ENCODE results near the gene CNOT1.
"Not testable (repeated sequence)": the region's sequence is repeated elsewhere in the genome, so short reads cannot be mapped to it uniquely, and the experiment has no call there.

CNOT1 gene

DNA sequence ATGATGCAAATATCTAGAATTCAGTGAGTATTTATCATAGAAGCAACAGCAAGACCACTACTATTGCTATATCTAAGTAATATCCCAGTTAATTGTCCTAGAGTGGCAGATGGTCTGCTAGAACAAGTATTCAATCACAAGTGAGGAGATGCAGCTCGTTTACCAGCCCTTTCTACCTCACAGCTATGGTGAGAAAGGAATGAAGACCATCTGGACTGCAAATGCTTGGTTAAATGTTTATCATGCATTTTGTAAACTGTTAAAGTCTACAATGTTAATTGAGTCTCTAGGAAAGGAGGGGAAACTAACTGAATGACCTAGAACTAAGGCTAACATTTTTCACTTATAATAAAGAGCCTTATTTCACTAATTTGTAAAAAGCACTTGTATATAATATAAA lies 52.5 kb downstream of the CNOT1 start:
- no peak for DNase-seq

DNA sequence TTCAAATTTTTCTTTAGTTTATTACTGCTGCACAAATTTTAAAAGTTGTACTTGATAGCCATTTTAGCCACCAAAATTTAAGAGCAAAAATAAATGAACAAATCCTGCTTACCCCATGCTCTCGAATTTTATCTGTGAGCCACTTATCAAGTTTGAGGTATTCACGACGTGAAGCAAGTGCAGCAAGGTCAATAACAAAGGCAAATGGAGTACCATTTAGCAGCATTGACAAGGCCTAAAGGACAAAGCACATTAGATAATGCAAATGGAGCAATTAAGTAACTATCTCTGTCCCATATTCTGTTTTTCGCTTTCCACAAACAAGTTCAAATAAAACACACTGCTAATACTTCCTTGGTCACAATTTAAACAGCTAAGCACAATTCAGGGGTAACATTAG lies 54.7 kb downstream of the CNOT1 start:
- no peak for DNase-seq

DNA sequence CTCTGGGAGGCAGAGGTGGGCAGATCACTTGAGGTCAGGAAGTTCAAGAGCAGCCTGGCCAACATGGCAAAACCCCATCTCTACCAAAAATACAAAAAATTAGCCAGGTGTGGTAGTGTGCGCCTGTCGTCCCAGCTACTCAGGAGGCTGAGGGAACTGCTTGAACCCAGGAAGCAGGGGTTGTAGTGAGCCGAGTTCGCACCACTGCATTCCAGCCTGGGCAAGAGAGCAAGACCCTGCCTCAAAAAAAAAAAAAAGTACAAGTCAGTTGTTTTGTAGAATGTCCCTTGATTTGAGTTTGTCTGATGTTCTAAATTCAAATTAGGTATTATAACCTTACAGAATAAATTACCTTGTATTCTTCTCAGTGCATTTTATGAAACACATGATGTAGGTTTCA lies 63.9 kb downstream of the CNOT1 start:
- DNase-seq, result not testable (repeated sequence)

DNA sequence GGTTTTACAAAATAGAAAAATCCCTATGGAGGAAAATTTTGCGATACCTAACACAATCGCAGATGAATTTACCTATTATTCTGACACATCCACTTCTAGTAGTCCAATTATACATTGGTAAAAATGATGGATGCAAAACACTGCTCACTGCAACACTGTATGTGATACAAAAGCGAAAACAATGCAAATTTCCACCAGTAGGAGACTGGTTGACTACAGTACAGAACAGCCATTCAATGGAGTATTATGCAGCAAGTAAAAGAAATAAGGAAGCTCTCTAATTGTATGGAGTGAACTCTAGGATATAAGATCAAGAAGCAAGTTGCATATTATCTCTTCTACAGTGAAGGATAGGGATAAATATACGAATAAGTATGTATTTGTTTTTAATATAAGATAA lies 65.9 kb downstream of the CNOT1 start:
- no peak for DNase-seq

DNA sequence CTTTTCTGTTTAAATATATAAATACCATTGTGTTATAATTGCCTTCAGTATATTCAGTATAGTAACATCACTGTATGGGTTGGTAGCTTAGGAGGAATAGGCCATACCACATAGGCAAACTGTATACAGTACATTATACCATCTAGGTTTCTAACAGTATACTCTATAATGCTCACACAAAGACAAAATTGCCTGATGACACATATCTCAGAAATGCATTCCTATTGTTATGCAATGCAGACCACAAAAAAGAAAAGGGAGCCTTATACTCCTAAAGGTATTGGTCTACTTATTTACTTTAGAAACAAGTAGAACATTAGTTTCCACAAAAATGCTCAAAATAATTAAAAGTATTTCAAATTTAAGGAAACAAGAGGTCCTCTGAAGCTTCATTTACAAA lies 66.4 kb downstream of the CNOT1 start:
- DNase-seq, result no peak

DNA sequence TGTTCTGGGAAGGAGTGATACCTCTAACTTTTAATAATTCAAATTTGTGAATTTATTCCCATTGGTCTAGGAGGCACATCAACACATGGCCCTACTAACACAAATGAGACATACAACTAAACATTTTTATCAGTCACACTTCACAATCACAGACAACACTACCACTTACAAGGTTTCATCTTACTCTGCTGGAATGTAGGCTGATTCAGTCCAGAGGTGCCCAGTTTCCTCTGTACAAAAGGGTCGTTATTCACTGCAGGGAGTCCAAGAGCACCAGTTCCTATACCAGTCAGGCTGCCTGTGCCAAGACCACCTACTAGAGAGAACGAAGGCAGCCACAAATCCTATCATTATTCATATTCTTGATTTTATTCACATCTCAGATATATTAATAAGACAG lies 72.9 kb downstream of the CNOT1 start:
- DNase-seq, result no peak

DNA sequence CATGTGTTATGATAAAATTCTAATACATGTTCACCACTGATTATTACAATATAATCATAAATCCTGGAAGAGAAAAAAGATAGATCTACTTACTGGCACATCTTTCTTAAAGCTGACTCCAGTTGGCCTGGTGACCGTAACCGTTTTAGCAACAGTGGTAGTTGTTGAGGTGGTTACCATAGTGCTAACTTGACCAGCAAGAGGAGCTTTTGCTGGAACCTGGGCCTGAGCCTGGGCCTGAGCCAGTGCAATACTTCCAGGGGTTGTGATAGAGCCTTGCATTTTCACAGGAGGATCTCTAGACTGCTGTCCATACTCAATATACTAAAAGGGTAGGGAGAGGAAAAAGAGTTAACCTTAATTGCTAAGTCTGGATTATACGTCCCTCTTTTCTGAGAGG lies 78.1 kb downstream of the CNOT1 start:
- DNase-seq, result no peak

DNA sequence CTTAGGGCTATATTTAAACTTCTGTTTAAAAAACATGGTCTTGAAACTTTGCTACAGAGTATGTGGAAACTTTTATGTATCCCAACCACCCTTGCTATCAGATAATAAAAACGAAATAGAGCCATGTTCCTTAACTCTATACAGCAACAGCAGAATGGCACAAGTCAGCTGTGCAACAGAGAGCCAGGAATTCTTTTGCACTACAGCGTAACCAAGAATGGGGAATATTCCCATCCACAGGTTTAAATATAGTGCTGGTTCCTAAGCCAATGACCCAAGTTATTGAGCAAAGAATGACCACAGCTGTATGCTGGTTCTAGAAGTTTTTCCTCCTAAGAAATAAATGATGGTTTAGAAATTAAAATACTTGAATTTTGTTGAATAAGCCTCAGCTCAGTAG lies 81.2 kb downstream of the CNOT1 start:
- no peak for DNase-seq

DNA sequence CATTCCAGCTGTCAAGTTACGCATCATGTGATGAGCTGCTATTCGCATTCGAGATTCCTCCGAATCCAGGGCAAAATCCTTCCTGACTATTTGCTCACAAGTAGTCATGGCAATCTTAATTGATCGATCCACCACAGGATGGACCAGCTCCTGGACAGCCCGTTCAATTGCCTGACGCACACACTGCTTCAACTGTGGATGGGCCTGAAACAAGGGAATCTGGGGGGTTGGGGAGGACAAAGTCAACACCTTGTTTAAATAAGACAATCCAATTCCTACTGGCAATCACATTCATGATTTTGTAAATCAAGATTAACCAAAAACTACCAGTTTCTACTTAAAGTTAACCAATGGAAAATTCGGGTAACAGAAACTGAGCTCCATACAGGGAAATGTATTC lies 85.9 kb downstream of the CNOT1 start:
- no peak for DNase-seq

DNA sequence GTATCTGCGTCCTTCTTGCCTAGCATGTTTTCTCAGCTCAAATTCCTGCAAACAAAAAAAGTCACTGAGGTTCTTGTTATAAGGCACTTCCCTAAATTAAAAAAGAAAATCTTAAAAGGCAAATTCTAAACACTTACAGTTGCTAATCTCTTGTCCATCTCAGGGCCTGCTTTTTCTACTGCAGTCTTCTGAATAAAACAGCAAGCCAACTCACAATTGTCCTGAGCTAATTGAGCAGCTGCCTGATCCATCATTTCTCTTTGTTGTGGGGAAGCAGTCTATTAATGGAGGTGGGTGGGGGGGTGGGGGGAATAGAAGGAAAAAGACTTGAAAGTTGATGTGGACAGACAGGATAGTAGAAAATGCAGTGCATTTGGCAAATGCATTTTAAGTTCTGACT lies 87.3 kb downstream of the CNOT1 start:
- no peak for DNase-seq

DNA sequence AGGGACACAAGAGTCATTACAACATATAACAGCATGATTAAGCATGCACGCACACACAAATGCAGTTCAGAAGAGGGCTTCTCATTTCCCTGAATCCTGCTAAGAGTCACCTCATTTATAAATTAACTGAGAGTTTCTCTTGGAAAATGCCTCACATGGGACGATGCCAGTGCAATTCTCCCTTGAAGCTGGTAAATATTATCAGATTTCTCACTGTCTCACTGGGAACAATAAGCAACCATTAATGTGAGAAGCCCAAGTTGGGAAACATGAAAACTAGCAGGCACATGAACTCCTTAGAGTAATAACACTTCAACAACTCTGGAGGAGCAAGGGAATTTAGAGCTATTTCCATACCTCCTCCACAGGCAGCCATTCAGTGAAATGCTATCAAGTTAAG lies 87.9 kb downstream of the CNOT1 start:
- DNase-seq, result no peak

DNA sequence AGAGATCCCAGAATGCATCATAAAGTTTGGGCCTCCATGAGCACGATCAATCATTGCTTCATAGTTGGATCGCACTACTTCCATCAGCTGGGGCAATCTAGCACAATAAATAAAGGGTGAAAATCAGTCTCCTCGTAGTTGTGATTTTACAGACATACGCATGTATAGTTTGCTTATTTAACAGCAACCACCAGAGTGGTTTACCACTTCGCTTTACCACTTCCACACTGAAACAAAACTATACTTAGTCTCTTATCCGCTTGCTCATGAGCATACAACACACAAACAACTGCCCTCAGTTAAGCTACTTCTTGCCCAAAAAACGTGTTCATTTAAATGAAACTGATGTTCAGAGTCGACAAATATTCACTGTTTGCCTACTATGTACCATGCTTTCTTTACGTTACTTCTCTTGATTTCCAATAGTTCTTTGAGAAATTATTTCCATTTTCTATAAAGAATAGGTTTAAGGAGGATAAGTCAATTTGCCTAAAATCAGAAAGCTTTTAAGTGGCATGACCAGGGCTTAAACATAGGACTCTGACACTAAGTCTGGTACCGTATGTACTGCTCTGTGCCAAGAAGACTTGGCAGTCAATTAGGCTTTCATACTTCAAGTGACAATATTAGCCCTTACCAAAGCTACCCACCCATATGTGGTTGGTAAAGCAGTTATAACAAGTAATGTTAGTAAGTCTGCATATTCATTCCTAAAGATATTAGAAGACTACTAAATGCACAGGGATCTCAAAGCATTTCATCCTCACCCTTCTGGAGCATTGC lies 92.3 kb downstream of the CNOT1 start:
- no peak for DNase-seq

DNA sequence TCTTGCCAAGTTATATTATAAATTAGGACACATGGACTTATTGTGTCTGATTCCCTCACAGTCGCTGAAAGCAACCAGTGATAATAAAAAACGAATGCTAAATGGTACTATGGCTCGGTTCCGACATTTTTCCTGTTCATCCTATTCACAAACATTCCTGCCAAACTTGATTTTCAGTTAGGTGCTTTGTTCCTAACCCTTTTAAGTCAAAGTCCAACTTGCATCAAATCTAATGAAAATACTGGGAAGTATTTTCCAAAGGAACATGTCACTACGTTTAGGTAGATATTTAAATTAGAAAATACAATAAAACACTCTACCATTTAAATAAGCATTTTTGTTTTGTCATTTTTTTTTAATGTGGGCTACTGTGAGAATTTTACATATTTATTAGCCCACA lies 93.3 kb downstream of the CNOT1 start:
- DNase-seq, result no peak

DNA sequence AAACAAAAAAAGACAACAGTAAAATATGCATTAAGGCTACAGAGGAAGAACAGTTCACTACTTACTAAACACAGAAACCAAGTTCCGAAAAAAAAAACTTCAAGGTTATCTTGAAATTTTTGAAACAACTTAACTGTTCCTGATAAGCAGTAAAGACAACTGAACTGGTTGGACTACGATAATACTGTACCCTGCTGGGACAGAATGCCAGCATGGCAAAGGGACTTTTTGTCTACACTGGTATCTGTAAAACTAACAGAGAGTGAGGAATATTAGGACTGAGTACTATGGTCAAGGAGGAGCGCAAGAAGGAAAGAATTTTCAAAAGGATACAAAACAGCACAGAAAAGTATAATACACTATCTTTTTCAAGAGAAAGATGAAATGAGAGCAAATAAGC lies 94.5 kb downstream of the CNOT1 start:
- no peak for DNase-seq

DNA sequence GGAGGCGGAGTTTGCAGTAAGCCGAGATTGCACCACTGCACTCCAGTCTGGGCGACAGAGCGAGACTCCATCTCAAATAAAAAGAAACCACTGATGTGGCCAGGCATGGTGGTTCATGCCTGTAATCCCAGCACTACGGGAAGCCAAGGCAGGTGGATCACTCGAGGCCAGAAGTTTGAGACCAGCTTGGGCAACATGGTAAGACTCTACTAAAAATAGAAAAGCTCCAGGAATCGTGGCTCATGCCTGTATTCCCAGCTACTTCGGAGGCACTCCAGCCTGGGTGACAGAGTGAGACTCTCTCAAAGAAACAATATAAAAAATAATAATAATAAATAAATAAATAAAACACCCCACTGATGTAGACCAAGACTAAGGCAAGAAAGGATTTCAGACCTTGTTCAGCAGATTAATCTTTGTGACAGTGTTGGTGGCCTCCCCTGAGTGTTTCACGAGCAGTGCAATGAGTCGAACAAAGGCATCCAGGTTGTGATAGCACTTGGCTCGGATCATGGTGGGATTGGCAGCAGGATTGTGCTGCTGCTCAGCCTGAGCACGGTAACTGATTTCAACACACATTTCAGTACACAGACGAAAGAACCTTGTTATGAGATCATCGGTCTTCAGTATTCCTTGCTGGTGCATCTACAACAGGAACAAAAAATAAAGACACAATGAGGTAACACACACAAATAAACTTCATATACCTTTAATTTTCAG lies 95.7 kb downstream of the CNOT1 start:
- no peak for DNase-seq

DNA sequence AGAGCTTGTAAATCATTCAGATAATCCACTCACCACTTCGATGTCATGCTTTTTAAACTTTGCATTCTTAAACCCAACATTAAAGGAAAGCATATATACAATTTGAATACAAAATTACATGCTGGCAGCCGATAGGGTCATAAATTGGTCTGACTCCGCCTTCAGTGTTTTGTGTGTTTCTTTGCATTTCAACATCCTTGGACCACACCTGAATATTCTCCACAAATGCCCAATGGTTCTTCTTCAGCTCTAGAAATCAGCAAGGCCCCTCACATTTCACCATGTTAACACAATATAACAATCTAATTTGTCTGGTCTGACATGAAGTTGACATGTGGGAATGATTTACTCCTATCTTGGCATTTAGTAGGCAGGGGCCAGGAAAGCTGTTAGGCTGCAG lies 97.2 kb downstream of the CNOT1 start:
- DNase-seq, result no peak

DNA sequence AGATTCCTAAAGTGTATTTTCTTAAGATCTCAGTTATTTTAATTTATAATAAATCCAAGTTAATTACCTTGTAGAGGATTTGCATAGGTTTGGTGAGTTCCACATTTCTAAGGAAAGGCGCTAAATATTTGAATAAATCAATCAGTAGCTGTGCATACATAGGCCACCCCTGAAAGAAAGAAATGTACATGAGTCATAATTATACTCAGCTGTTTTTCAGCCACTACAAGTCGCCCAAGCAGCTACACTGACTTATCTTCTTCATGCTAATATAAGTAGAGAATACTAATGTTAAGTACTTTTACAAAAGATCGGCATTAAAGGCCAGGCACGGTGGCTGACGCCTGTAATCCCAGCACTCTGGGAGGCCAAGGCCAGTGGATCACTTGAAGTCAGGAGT lies 99.4 kb downstream of the CNOT1 start:
- no peak for DNase-seq

DNA sequence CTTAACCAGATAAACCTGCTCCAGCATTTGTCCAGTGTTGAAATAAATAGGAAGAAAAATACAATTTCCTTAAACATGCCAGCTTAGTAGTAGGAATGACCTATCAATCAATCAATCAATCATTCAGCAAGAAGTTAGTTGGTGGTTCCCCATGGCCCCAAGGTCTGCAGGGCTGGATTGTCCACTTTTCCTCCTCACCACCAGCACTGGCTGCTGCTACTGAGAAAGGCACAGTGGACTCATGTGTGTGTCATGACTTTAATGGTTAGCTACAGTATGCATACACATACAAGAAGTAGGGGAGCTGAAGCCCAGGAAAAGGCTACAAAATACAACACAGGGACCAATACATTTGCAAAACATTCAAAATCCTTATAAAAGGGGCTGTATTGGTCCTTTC lies 109.9 kb downstream of the CNOT1 start:
- no peak for DNase-seq

DNA sequence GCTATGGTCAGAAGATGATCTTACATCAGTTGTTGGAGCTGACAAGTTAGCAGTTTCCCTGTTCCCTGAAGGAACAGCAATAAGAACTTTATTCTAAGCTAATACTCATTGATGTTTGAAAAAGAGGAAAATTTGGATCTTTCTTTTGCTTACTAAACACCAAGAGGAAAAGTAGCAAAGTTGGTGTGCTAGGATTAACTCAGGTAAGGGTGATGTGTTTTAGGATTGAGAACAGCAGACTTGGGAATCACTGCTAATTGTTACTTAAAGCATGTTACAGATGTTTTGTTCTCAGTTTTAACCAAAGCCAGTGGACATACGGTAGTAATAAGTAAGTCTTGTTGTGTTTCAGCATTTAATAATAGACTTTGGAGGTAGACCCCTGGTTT lies 110.7 kb downstream of the CNOT1 start:
- no peak for DNase-seq

DNA sequence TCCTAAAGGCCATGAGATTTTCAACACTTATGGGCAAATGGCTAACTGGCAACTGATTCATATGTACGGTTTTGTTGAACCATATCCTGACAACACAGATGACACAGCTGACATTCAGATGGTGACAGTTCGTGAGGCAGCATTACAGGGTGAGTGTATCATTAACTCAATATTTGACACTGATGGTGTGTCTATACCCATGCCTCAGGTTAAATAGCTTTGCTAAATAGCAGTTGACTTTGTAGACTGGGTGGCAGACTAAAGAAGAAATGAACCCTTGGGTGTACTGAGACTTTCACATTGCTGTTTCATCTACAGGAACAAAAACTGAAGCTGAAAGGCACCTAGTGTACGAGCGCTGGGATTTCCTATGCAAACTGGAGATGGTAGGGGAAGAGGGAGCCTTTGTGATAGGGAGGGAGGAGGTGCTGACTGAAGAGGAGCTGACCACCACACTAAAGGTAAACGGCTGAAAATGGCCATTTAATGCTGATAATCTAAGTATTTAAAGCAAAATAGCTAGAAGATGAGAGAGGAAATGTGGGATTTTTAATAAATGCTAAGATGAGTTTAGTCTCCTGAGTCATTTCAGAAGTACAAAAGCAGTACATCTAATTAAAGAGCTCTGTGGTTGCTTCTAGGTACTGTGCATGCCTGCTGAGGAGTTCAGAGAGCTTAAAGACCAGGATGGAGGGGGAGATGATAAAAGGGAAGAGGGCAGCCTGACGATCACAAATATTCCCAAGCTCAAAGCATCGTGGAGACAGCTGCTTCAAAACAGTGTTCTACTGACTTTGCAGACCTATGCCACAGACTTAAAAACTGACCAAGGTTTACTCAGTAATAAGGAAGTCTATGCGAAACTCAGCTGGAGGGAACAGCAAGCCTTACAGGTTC lies 111.3 kb downstream of the CNOT1 start:
- DNase-seq, result no peak

DNA sequence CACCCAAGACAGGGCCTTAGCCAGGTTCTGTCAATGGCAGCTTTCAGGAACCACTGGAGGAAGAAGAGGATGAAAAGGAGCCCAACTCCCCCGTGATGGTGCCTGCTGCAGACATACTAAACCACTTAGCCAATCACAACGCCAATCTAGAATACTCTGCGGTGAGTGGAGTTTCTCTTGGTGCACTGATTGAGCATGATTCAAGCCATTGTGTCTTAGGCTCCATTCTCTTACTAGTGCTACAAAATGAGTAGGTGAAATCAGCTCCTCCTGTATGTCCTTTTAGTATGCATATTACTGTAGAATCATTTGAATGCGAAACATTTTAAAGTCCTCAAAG lies 112.9 kb downstream of the CNOT1 start:
- DNase-seq, result no peak

DNA sequence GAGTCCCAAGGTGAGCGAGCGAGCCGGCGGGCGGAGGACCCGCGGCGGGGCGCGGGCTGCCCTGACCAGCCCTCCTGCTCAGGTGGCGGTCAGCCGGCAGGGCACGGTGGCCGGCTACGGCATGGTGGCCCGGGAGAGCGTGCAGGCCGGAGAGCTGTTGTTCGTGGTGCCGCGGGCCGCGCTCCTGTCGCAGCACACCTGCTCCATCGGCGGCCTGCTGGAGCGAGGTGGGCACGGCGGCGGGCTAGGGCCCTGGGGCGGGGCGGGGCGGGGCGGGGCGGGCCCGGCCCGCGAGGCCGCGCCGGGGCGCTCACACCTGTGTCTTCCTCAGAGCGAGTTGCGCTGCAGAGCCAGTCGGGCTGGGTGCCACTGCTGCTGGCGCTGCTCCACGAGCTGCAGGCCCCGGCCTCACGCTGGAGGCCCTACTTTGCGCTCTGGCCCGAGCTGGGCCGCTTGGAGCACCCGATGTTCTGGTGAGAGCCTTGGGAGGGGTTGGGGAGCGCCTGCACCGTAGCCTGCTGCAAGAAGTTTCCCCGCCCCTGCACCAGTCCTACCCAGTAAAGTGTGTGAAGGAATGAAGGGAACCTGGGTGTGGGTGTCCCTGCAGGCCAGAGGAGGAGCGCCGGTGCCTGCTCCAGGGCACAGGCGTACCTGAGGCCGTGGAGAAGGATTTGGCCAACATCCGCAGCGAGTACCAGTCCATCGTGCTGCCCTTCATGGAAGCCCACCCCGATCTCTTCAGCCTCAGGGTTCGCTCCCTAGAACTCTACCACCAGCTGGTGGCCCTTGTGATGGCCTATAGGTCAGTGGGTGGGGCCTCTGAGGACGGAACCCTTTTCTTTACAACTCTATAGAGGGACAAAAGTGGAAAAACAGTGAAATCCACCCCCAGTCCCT lies 113.5 kb downstream of the CNOT1 start:
- peak; percentile 31 for DNase-seq
